Spinal cord (tissue), 10 donors: Measurements from ENCODE around the gene AHDC1. TPM values are rescaled to one million over a fixed set of nuclear protein-coding genes. Genes with fewer than 3 reads are reported as not detected.
"Not testable (repeated sequence)": the region's sequence is repeated elsewhere in the genome, so short reads cannot be mapped to it uniquely, and the experiment has no call there.

ENCODE experiments used
- DNase-seq, 6 donors: peaks; one replicate each; pipeline versions ENCODE4 v3.0.0 to v3.0.0-alpha.2; 2013 to 2015; ENCODE audit warnings: low spot score in 6 of 6, low read depth in 4 of 6
- H3K27ac ChIP-seq: one replicate; pipeline ENCODE4 v1.5.1; 2013; ENCODE audit warnings: low read depth, low read length, control low read depth
- H3K27me3 ChIP-seq: one replicate; pipeline ENCODE4 v1.6.1; 2013; ENCODE audit warnings: low read length; ENCODE audit not compliant: control insufficient read depth, insufficient read depth
- H3K36me3 ChIP-seq: one replicate; pipeline ENCODE4 v1.6.1; 2013; ENCODE audit warnings: low read length; ENCODE audit not compliant: control insufficient read depth, insufficient read depth
- H3K4me1 ChIP-seq: one replicate; pipeline ENCODE4 v1.6.1; 2013; ENCODE audit warnings: low read length; ENCODE audit not compliant: control insufficient read depth, insufficient read depth
- H3K4me3 ChIP-seq: one replicate; pipeline ENCODE4 v1.5.1; 2013; ENCODE audit warnings: low read depth, low read length, control low read depth
- H3K9me3 ChIP-seq: one replicate; pipeline ENCODE4 v1.6.1; 2013; ENCODE audit warnings: low read length; ENCODE audit not compliant: control insufficient read depth, insufficient read depth
- WGBS: methylation state at CpG from one replicate; pipeline ENCODE4 v1.1.5; 2013; ENCODE audit warnings: missing lambda C conversion rate; ENCODE audit not compliant: insufficient coverage; 5-methylcytosine and 5-hydroxymethylcytosine counted together
- polyA plus RNA-seq, 2 donors: library from polyadenylated mRNA; unstranded; fragments of 120-200 nt; gene quantifications; one replicate each; pipeline ENCODE4 v1.2.1, GENCODE V29; 2013; ENCODE audit not compliant: insufficient read length in 2 of 2
- total RNA-seq, 2 donors: library from RNA; depleted of rRNA in 1 of 2; stranded (reverse); fragments of 120-200 nt in 1 of 2; fragments of >200 nt in 1 of 2; gene quantifications; one replicate each; pipeline versions ENCODE4 v1.2.3 to v1.2.4, GENCODE V29; 2013 to 2014
- donor health status: healthy.

AHDC1 gene
- total and polyA plus RNA-seq, 4 donors, result 13.2 to 68.9 (median 43.3) TPM

- no peak for DNase-seq
- no peaks in the 10 kb centered on the region for H3K27me3 ChIP-seq
- no peaks in the 10 kb centered on the region for H3K36me3 ChIP-seq
- H3K4me1 ChIP-seq, result peaks cover 9% of the 10 kb centered on the region
- H3K27ac ChIP-seq, result no peak overlapping the region
- H3K4me3 ChIP-seq, result no peak overlapping the region
- H3K9me3 ChIP-seq, result no peaks in the 10 kb centered on the region
- WGBS, result 96% methylated on average over 10 of the region's 13 CpGs
Measured at GRCh38 chr1:27623327-27624212, 19.6 kb upstream of the AHDC1 start.

GRCh38 chr1:27622828-27623227, 18.9 kb upstream of the AHDC1 start:
- WGBS, result 80% methylated on average over 3 of the region's 4 CpGs
- no peak for DNase-seq
- no peaks in the 10 kb centered on the region for H3K9me3 ChIP-seq
- no peak overlapping the region for H3K27ac ChIP-seq
- H3K4me3 ChIP-seq, result no peak overlapping the region
- H3K4me1 ChIP-seq, result peaks cover 8% of the 10 kb centered on the region
- H3K27me3 ChIP-seq, result no peaks in the 10 kb centered on the region
- H3K36me3 ChIP-seq, result no peaks in the 10 kb centered on the region

GRCh38 chr1:27621051-27621920, 17.3 kb upstream of the AHDC1 start:
- WGBS, result 46% methylated on average over 4 of the region's 7 CpGs
- Histone ChIP-seq H3K4me3 (no peak overlapping the region), H3K27me3 (no peaks in the 10 kb centered on the region), H3K4me1 (peaks cover 8% of the 10 kb centered on the region), H3K36me3 (no peaks in the 10 kb centered on the region), H3K9me3 (no peaks in the 10 kb centered on the region), H3K27ac (no peak overlapping the region)
- DNase-seq, result no peak

- H3K27ac ChIP-seq, H3K36me3 ChIP-seq, H3K9me3 ChIP-seq, H3K4me3 ChIP-seq, H3K27me3 ChIP-seq, DNase-seq: not testable (repeated sequence)
- WGBS, result 96% methylated on average over 5 of the region's 7 CpGs
- H3K4me1 ChIP-seq, result peaks cover 10% of the 10 kb centered on the region
Measured at GRCh38 chr1:27619782-27620438, 16.0 kb upstream of the AHDC1 start.

GRCh38 chr1:27618341-27619082, 14.6 kb upstream of the AHDC1 start:
- no peak for DNase-seq
- H3K36me3 ChIP-seq, result peaks cover 3% of the 10 kb centered on the region
- no peaks in the 10 kb centered on the region for H3K9me3 ChIP-seq
- H3K27ac ChIP-seq, result no peak overlapping the region
- WGBS, result 78% methylated on average over 13 of the region's 14 CpGs
- H3K27me3 ChIP-seq, result peaks cover 3% of the 10 kb centered on the region
- H3K4me1 ChIP-seq, result peaks cover 14% of the 10 kb centered on the region
- H3K4me3 ChIP-seq, result no peak overlapping the region

- no peak for DNase-seq
- Histone ChIP-seq H3K27me3 (peaks cover 3% of the 10 kb centered on the region), H3K27ac (no peak overlapping the region), H3K9me3 (no peaks in the 10 kb centered on the region), H3K4me3 (no peak overlapping the region), H3K4me1 (peaks cover 14% of the 10 kb centered on the region), H3K36me3 (peaks cover 3% of the 10 kb centered on the region)
- WGBS, result 94% methylated on average over 1 of the region's 2 CpGs
Measured at GRCh38 chr1:27617420-27617819, 13.5 kb upstream of the AHDC1 start.

GRCh38 chr1:27616441-27616840, 12.5 kb upstream of the AHDC1 start:
- H3K27ac ChIP-seq, result no peak overlapping the region
- H3K36me3 ChIP-seq, result peaks cover 3% of the 10 kb centered on the region
- no peaks in the 10 kb centered on the region for H3K9me3 ChIP-seq
- no peak for DNase-seq
- H3K4me3 ChIP-seq, result no peak overlapping the region
- 82% methylated on average over 1 of the region's 2 CpGs for WGBS
- peaks cover 14% of the 10 kb centered on the region for H3K4me1 ChIP-seq
- peaks cover 3% of the 10 kb centered on the region for H3K27me3 ChIP-seq

- H3K4me1 ChIP-seq, result peaks cover 14% of the 10 kb centered on the region
- WGBS, result 27% methylated on average over 32 of the region's 41 CpGs
- no peaks in the 10 kb centered on the region for H3K9me3 ChIP-seq
- no peak overlapping the region for H3K27ac ChIP-seq
- H3K36me3 ChIP-seq, result peaks cover 3% of the 10 kb centered on the region
- no peak overlapping the region for H3K4me3 ChIP-seq
- DNase-seq, result no peak
- H3K27me3 ChIP-seq, result peaks cover 3% of the 10 kb centered on the region
Measured at GRCh38 chr1:27615346-27616192, 11.6 kb upstream of the AHDC1 start.
